Thyroid gland (tissue), 4 donors: ENCODE measurements around the gene GALR2. TPM values are rescaled to one million over a fixed set of nuclear protein-coding genes. Genes with fewer than 3 reads are reported as not detected.

Experiments
- DNase-seq, 2 donors: peaks; one replicate each; pipeline ENCODE4 v3.0.0-alpha.2; 2019
- H3K27ac ChIP-seq, 3 donors: fragments of 200-600 bp; sonication (generic); 1 replicate in 2 of 3; 2 replicates in 1 of 3; pipeline ENCODE4 v1.5.1; 2016 to 2019; ENCODE audit warnings: mild to moderate bottlenecking in 1 of 3, moderate library complexity in 1 of 3
- H3K27me3 ChIP-seq: fragments of 200-600 bp; sonication (generic); one replicate; pipeline ENCODE4 v1.5.1; 2019
- H3K36me3 ChIP-seq, 2 donors: fragments of 200-600 bp; sonication (generic); one replicate each; pipeline ENCODE4 v1.5.1; 2016 to 2019
- H3K4me1 ChIP-seq, 2 donors: fragments of 200-600 bp; sonication (generic); one replicate each; pipeline ENCODE4 v1.5.1; 2017 to 2019
- H3K4me3 ChIP-seq, 3 donors: fragments of 200-600 bp; sonication (generic); replicated peaks in 1 of 3; 1 replicate in 2 of 3; 2 replicates in 1 of 3; pipeline ENCODE4 v1.5.1; 2016; ENCODE audit warnings: mild to moderate bottlenecking in 1 of 3
- H3K9me3 ChIP-seq: fragments of 200-600 bp; sonication (generic); one replicate; pipeline ENCODE4 v1.5.1; 2017
- CTCF ChIP-seq, 6 experiments: fragments of 200-600 bp in 3 of 6; fragments of 450-650 bp in 3 of 6; sonication (generic) in 3 of 6; IDR thresholded peaks; one replicate each; pipeline ENCODE4 v1.5.1; 2016 to 2019; ENCODE audit warnings: antibody characterized with exemption in 6 of 6, mild to moderate bottlenecking in 2 of 6, inconsistent platforms in 1 of 6, moderate library complexity in 1 of 6
- POLR2A ChIP-seq, 2 donors: fragments of 450-650 bp; IDR thresholded peaks; one replicate each; pipeline ENCODE4 v1.6.1; 2017; ENCODE audit warnings: antibody characterized with exemption in 2 of 2, mild to moderate bottlenecking in 2 of 2, moderate library complexity in 1 of 2
- WGBS, 2 donors: methylation state at CpG; one replicate each; pipeline ENCODE4 v1.1.5; 2017; 5-methylcytosine and 5-hydroxymethylcytosine counted together
- intact Hi-C: fragments of 100-400 bp; cut with DNase I; formaldehyde crosslinking; loops from one replicate; pipeline ENCODE4 v1.15.1; 2023
- total RNA-seq, 4 donors: library from RNA; depleted of rRNA; stranded (reverse); fragments of >200 nt; gene quantifications; one replicate each; pipeline ENCODE4 v1.2.3, GENCODE V29; 2016

Gene GALR2
- total RNA-seq, 4 donors from 2014 or later: not detected

GRCh38 chr17:76078860-76079534, 4.4 kb downstream of the GALR2 start, which contains the start of gene ZACN:
Gene ZACN, plus strand, starts transcription at chr17:76079182. Its CDS starts 83 bp downstream, at chr17:76079265.
- Histone ChIP-seq H3K9me3 (no peaks in the 10 kb centered on the region), H3K27me3 (peaks cover 26% of the 10 kb centered on the region), H3K36me3 (peaks cover 6 to 9% of the 10 kb centered on the region in 2 donors), H3K4me1 (peaks cover 18 to 44% of the 10 kb centered on the region in 2 donors), H3K27ac (no peak within 1 kb of the TSS), H3K4me3 (no peak within 1 kb of the TSS)
- intact Hi-C loops: no loop called here
- WGBS, 2 donors: 46 to 56% methylated on average over 8 to 14 of the region's 17 CpGs
- no peak for DNase-seq
- no peak for TF ChIP-seq POLR2A (IDR thresholded peaks at IDR 0.05)

GRCh38 chr17:76079535-76079955, 5.0 kb downstream of the GALR2 start:
- peaks cover 23% of the 10 kb centered on the region for H3K27me3 ChIP-seq

GRCh38 chr17:76079956-76080767, 5.6 kb downstream of the GALR2 start:
- intact Hi-C loops: no loop called here
- H3K36me3 ChIP-seq: peaks cover 17 to 18% of the 10 kb centered on the region in 2 donors
- H3K4me3 ChIP-seq: no peak overlapping the region
- DNase-seq: no peak
- peaks cover 16% of the 10 kb centered on the region for H3K27me3 ChIP-seq
- H3K4me1 ChIP-seq: peaks cover 9 to 32% of the 10 kb centered on the region in 2 donors
- no peak overlapping the region for H3K27ac ChIP-seq
- TF ChIP-seq POLR2A (IDR thresholded peaks at IDR 0.05) (peak in 1 of 2 donors; percentile 9), CTCF (IDR thresholded peaks at IDR 0.05) (no peak)
- H3K9me3 ChIP-seq: no peaks in the 10 kb centered on the region
- 5 to 8% methylated on average over 17 to 21 of the region's 23 CpGs for WGBS, 2 donors

More at GRCh38 chr17:76079535-76079955, 5.0 kb downstream of the GALR2 start:
- Histone ChIP-seq H3K4me1 (peaks cover 15 to 38% of the 10 kb centered on the region in 2 donors), H3K9me3 (no peaks in the 10 kb centered on the region), H3K27ac (no peak overlapping the region), H3K4me3 (no peak overlapping the region), H3K36me3 (peaks cover 12 to 14% of the 10 kb centered on the region in 2 donors)
- intact Hi-C loops: no loop called here
- WGBS, 2 donors: 19% methylated on average over 9 of the region's 9 CpGs; no CpG with 5 or more reads in 1 of the 2 donors
- no peak for DNase-seq
- TF ChIP-seq CTCF (IDR thresholded peaks at IDR 0.05): no peak
- no peak for TF ChIP-seq POLR2A (IDR thresholded peaks at IDR 0.05)

GRCh38 chr17:76080768-76081287, 6.2 kb downstream of the GALR2 start:
- no peak overlapping the region for H3K27ac ChIP-seq
- WGBS, 2 donors: 60 to 69% methylated on average over 5 to 6 of the region's 6 CpGs
- DNase-seq: peak in 1 of 2 donors; percentile 11
- H3K4me3 ChIP-seq: no peak overlapping the region
- H3K36me3 ChIP-seq: peaks cover 23 to 25% of the 10 kb centered on the region in 2 donors
- intact Hi-C loops: no loop called here
- H3K9me3 ChIP-seq: no peaks in the 10 kb centered on the region
- H3K27me3 ChIP-seq: peaks cover 10% of the 10 kb centered on the region
- peaks cover 3 to 26% of the 10 kb centered on the region in 2 donors for H3K4me1 ChIP-seq
- TF ChIP-seq CTCF (IDR thresholded peaks at IDR 0.05) (no peak), POLR2A (IDR thresholded peaks at IDR 0.05) (no peak)

GRCh38 chr17:76081295-76082210, 7.0 kb downstream of the GALR2 start:
- Histone ChIP-seq H3K27ac (no peak overlapping the region), H3K9me3 (no peaks in the 10 kb centered on the region), H3K36me3 (peaks cover 27 to 32% of the 10 kb centered on the region in 2 donors), H3K4me3 (no peak overlapping the region), H3K27me3 (peaks cover 3% of the 10 kb centered on the region), H3K4me1 (peaks cover 0 to 18% of the 10 kb centered on the region in 2 donors)
- TF ChIP-seq CTCF (IDR thresholded peaks at IDR 0.05) (no peak), POLR2A (IDR thresholded peaks at IDR 0.05) (no peak)
- WGBS, 2 donors: 85% methylated on average over 22 to 23 of the region's 27 CpGs
- DNase-seq: no peak
- intact Hi-C loops: no loop called here
